IMR-90 (cell line): ENCODE data around the gene MALAT1. TPM values are rescaled to one million over a fixed set of nuclear protein-coding genes. Genes with fewer than 3 reads are reported as not detected.

Experiments used
- ATAC-seq: fragments of 200-7000 bp; cut with Tn5 transposase; 2 replicates; pipeline ENCODE4 v1.9.1; 2020; ENCODE audit warnings: low read depth, mild to moderate bottlenecking, moderate library complexity
- BruUV-seq: library from RNA; stranded (reverse); fragments of 400-500 nt; replicated peaks from 2 replicates; lab custom pipeline; 2021; lab: Mats Ljungman, UMichigan
- CTCF ChIA-PET: fragments of 300-600 bp; formaldehyde crosslinking; extraction: SDS; loops from one replicate; lab custom pipeline; 2021; ENCODE audit warnings: antibody characterized with exemption; lab: Yijun Ruan, JAX
- POLR2A ChIA-PET: fragments of 300-600 bp; sonication (Branson Sonifier 250); formaldehyde crosslinking; loops from one replicate; lab custom pipeline; 2022; ENCODE audit warnings: antibody characterized with exemption; ENCODE audit not compliant: unreplicated experiment; lab: Charles Lee
- DNase-seq: peaks from one replicate; pipeline ENCODE4 v3.0.0; 2013
- H2AFZ ChIP-seq: replicated peaks from 2 replicates; pipeline ENCODE3; 2013; ENCODE audit warnings: low read length, mild to moderate bottlenecking; ENCODE audit not compliant: poor library complexity
- H2AK5ac ChIP-seq: 2 replicates; pipeline ENCODE4 v1.6.1; 2013; ENCODE audit warnings: low read depth, low read length, inconsistent platforms
- H2AK9ac ChIP-seq: replicated peaks from 2 replicates; pipeline ENCODE3; 2013; ENCODE audit warnings: mild to moderate bottlenecking, low read depth, low read length, moderate library complexity; ENCODE audit not compliant: poor library complexity
- H2BK120ac ChIP-seq: 2 replicates; pipeline ENCODE4 v1.6.1; 2013; ENCODE audit warnings: low read depth, low read length, inconsistent platforms
- H2BK15ac ChIP-seq: 3 replicates; pipeline ENCODE4 v1.6.1; 2013; ENCODE audit warnings: low read depth, low read length, inconsistent platforms
- H2BK20ac ChIP-seq: 2 replicates; pipeline ENCODE4 v1.6.1; 2013; ENCODE audit warnings: low read depth, mild to moderate bottlenecking, inconsistent platforms, low read length, moderate library complexity
- H2BK5ac ChIP-seq: 2 replicates; pipeline ENCODE4 v1.6.1; 2013; ENCODE audit warnings: mild to moderate bottlenecking, low read depth, low read length, inconsistent platforms; ENCODE audit not compliant: poor library complexity, severe bottlenecking
- H3K14ac ChIP-seq: replicated peaks from 2 replicates; pipeline ENCODE4 v1.6.1; 2013; ENCODE audit warnings: low read depth, low read length, inconsistent platforms
- H3K18ac ChIP-seq: 2 replicates; pipeline ENCODE4 v1.6.1; 2013; ENCODE audit warnings: low read depth, low read length, control low read depth
- H3K23ac ChIP-seq: 2 replicates; pipeline ENCODE4 v1.6.1; 2013; ENCODE audit warnings: low read depth, low read length, inconsistent platforms
- H3K27ac ChIP-seq: 2 replicates; pipeline ENCODE4 v1.5.1; 2013; ENCODE audit warnings: mild to moderate bottlenecking, control low read depth, low read length; ENCODE audit not compliant: insufficient read depth
- H3K27me3 ChIP-seq: 2 replicates; pipeline ENCODE4 v1.6.1; 2013; ENCODE audit warnings: low read length; ENCODE audit not compliant: control insufficient read depth, insufficient read depth
- H3K36me3 ChIP-seq: 2 replicates; pipeline ENCODE4 v1.6.1; 2013; ENCODE audit warnings: low read length, mixed read lengths; ENCODE audit not compliant: control insufficient read depth, insufficient read depth
- H3K4ac ChIP-seq: 2 replicates; pipeline ENCODE4 v1.6.1; 2013; ENCODE audit warnings: low read depth, low read length, inconsistent platforms
- H3K4me1 ChIP-seq: 2 replicates; pipeline ENCODE4 v1.6.1; 2013; ENCODE audit warnings: low read length, mixed read lengths; ENCODE audit not compliant: control insufficient read depth, insufficient read depth
- H3K4me2 ChIP-seq: 2 replicates; pipeline ENCODE4 v1.6.1; 2013; ENCODE audit warnings: low read depth, mild to moderate bottlenecking, control low read depth, low read length, moderate library complexity
- H3K4me3 ChIP-seq: 2 replicates; pipeline ENCODE4 v1.5.1; 2013; ENCODE audit warnings: low read depth, mild to moderate bottlenecking, control low read depth, low read length, moderate library complexity; ENCODE audit not compliant: insufficient read depth
- H3K56ac ChIP-seq: 2 replicates; pipeline ENCODE4 v1.6.1; 2013; ENCODE audit warnings: low read length, inconsistent platforms; ENCODE audit not compliant: insufficient read depth; ENCODE audit errors: extremely low read depth
- H3K79me1 ChIP-seq, 2 experiments: 2 replicates each; pipeline ENCODE4 v1.6.1; 2013; ENCODE audit warnings: low read length in 2 of 2, inconsistent platforms in 1 of 2, low read depth in 1 of 2
- H3K9ac ChIP-seq: 2 replicates; pipeline ENCODE4 v1.6.1; 2013; ENCODE audit warnings: low read depth, low read length, control low read depth
- H3K9me1 ChIP-seq: 2 replicates; pipeline ENCODE4 v1.6.1; 2013; ENCODE audit warnings: low read length, inconsistent platforms; ENCODE audit not compliant: insufficient read depth
- H3K9me3 ChIP-seq: 2 replicates; pipeline ENCODE4 v1.6.1; 2013; ENCODE audit warnings: low read length; ENCODE audit not compliant: control insufficient read depth, insufficient read depth
- H4K20me1 ChIP-seq: 2 replicates; pipeline ENCODE4 v1.6.1; 2013; ENCODE audit warnings: low read length, inconsistent platforms; ENCODE audit not compliant: insufficient read depth
- H4K5ac ChIP-seq: 2 replicates; pipeline ENCODE4 v1.6.1; 2013; ENCODE audit warnings: mild to moderate bottlenecking, low read depth, low read length, control low read depth
- H4K8ac ChIP-seq, 2 experiments: 2 replicates each; pipeline ENCODE4 v1.6.1; 2013; ENCODE audit warnings: low read depth in 2 of 2, low read length in 2 of 2, control low read depth in 1 of 2, inconsistent platforms in 1 of 2
- H4K91ac ChIP-seq: 2 replicates; pipeline ENCODE4 v1.6.1; 2013; ENCODE audit warnings: low read depth, low read length, inconsistent platforms; ENCODE audit not compliant: insufficient read depth
- CHD1 ChIP-seq: IDR thresholded peaks from 2 replicates; pipeline ENCODE4 v1.6.1; 2012; ENCODE audit warnings: low read depth, low read length, improper control_type of control experiment
- FOS ChIP-seq: fragments of 150-350 bp; IDR thresholded peaks from 2 replicates; pipeline ENCODE4 v1.6.1; 2016; ENCODE audit warnings: low read depth, low read length
- MXI1 ChIP-seq: IDR thresholded peaks from 2 replicates; pipeline ENCODE4 v1.6.1; 2012; ENCODE audit warnings: low read depth, mild to moderate bottlenecking, low read length, moderate library complexity, borderline replicate concordance
- POLR2A ChIP-seq: IDR thresholded peaks from 2 replicates; pipeline ENCODE4 v1.6.1; 2012; ENCODE audit warnings: mild to moderate bottlenecking, low read depth, low read length
- RCOR1 ChIP-seq: IDR thresholded peaks from 2 replicates; pipeline ENCODE4 v1.6.1; 2012; ENCODE audit warnings: mild to moderate bottlenecking, low read length, improper control_type of control experiment; ENCODE audit not compliant: insufficient replicate concordance
- WGBS, 2 experiments: methylation state at CpG; one replicate each; pipeline versions ENCODE4 v1.1.5 to v1.1.7; 2013; ENCODE audit warnings: missing lambda C conversion rate in 2 of 2; ENCODE audit not compliant: insufficient read length in 1 of 2; ENCODE audit errors: extremely low coverage in 2 of 2; 5-methylcytosine and 5-hydroxymethylcytosine counted together
- dilution Hi-C: fragments of 300-500 bp; cut with HindIII; formaldehyde crosslinking; loops from one replicate; pipeline ENCODE4 v1.14.3; 2018; ENCODE audit warnings: low sequenced_read_pairs; ENCODE audit not compliant: unreplicated experiment
- in situ Hi-C: fragments of 300-500 bp; cut with MboI; formaldehyde crosslinking; loops from 3 replicates; pipeline ENCODE4 v1.14.3; 2019; ENCODE audit warnings: low sequenced_read_pairs, inconsistent platforms, mixed read lengths
- intact Hi-C: fragments of 100-400 bp; cut with micrococcal nuclease; formaldehyde crosslinking; loops from 2 replicates; pipeline ENCODE4 v1.10.0; 2022
- polyA plus RNA-seq, 3 experiments: library from polyadenylated mRNA; depleted of rRNA; stranded (reverse); fragments of >200 nt; gene quantifications; 2 replicates each; pipeline ENCODE4 v1.2.3, GENCODE V29; 2012; ENCODE audit warnings: low replicate concordance in 1 of 3
- total RNA-seq: library from RNA; depleted of rRNA; stranded (reverse); fragments of >200 nt; gene quantifications from 2 replicates; pipeline ENCODE4 v1.2.3, GENCODE V29; 2012

Gene MALAT1
- total and polyA plus RNA-seq, 2 of the 4 experiments (the other 2 are of a cell fraction): 636 to 3,569 TPM

GRCh38 chr11:65476632-65477148 lies 22.2 kb upstream of the MALAT1 start:
- peak overlapping the region; percentile 88; the same call in 2 of the 3 replicates for H2BK15ac ChIP-seq
- H3K4ac ChIP-seq: peak overlapping the region; percentile 99
- in situ Hi-C loops: no loop called here
- peak overlapping the region; percentile 46 for H2BK20ac ChIP-seq
- peak overlapping the region; percentile 73 for H3K4me3 ChIP-seq
- H3K14ac ChIP-seq: peak overlapping the region; percentile 98
- H3K56ac ChIP-seq: peak overlapping the region; percentile 96
- H3K79me1 ChIP-seq: peaks cover 7 to 68% of the 10 kb centered on the region in 2 experiments; a peak in 3 of 4 replicates
- WGBS, 2 experiments: 13% methylated on average over 3 of the region's 10 CpGs; no CpG with 5 or more reads in 1 of the 2 experiments
- H4K5ac ChIP-seq: peak overlapping the region; percentile 81
- peak overlapping the region; percentile 96 for H3K4me2 ChIP-seq
- H2AK5ac ChIP-seq: peak overlapping the region; percentile 100
- POLR2A ChIA-PET: interaction anchor here (0.9 to 7.2 kb wide), 6 partner anchors 9 to 54 kb away, joined by 3 to 494 read pairs (median 14); partner anchors contain the start of genes MALAT1 and NEAT1
- no peaks in the 10 kb centered on the region for H3K9me3 ChIP-seq
- peak overlapping the region; percentile 98 for H3K23ac ChIP-seq
- CTCF ChIA-PET: interaction anchor here (0.7 kb wide), 1 partner anchor 15 kb away, joined by 3 read pairs; no protein-coding TSS in a partner anchor
- H4K8ac ChIP-seq: peak overlapping the region; percentile 99 to 100
- H2BK120ac ChIP-seq: peak overlapping the region; percentile 94
- H4K91ac ChIP-seq: peak overlapping the region; percentile 93
- peak overlapping the region; percentile 86 for H3K9ac ChIP-seq
- dilution Hi-C loops: no loop called here
- no peaks in the 10 kb centered on the region for H3K27me3 ChIP-seq
- H3K36me3 ChIP-seq: no peaks in the 10 kb centered on the region
- H2AK9ac ChIP-seq: peak overlapping the region; percentile 100
- H3K4me1 ChIP-seq: peaks cover 23% of the 10 kb centered on the region
- ATAC-seq (no peak), DNase-seq (no peak)
- intact Hi-C loops: loop anchor here (1.0 kb wide), 1 partner anchor 16 kb away; no protein-coding TSS in a partner anchor
- no peak for TF ChIP-seq RCOR1
- no peak for TF ChIP-seq MXI1
- no peak for TF ChIP-seq FOS
- peak; percentile 78 for TF ChIP-seq CHD1
- TF ChIP-seq POLR2A: peak; percentile 52
- peak overlapping the region; percentile 99 for H3K27ac ChIP-seq
- H2BK5ac ChIP-seq: peak overlapping the region; percentile 98
- peak overlapping the region; percentile 83 for H3K18ac ChIP-seq
- peaks cover 5% of the 10 kb centered on the region for H3K9me1 ChIP-seq
- no peaks in the 10 kb centered on the region for H4K20me1 ChIP-seq
- TSS peak; percentile 94 for BruUV-seq
- H2AFZ ChIP-seq: peak overlapping the region; percentile 96
